Measurements from ENCODE around the gene MYRIP.
"Not testable (repeated sequence)": the region's sequence is repeated elsewhere in the genome, so short reads cannot be mapped to it uniquely, and the experiment has no call there.

MYRIP gene

GRCh38 chr3:40021338-40021737, 211.9 kb downstream of the MYRIP start:
- no peak for DNase-seq (ENCODE audit: extremely low read depth in 1 of 2, low read depth in 1 of 2)

GRCh38 chr3:40022297-40022827, 213.0 kb downstream of the MYRIP start:
- DNase-seq (ENCODE audit: extremely low read depth in 1 of 2, low read depth in 1 of 2) = no peak

- no peak for DNase-seq (ENCODE audit: extremely low read depth in 1 of 2, low read depth in 1 of 2)
Measured at GRCh38 chr3:40024526-40024925, 215.1 kb downstream of the MYRIP start.

- DNase-seq (ENCODE audit: extremely low read depth in 1 of 2, low read depth in 1 of 2) = not testable (repeated sequence)
Measured at GRCh38 chr3:40025892-40026291, 216.5 kb downstream of the MYRIP start.

- no peak for DNase-seq (ENCODE audit: extremely low read depth in 1 of 2, low read depth in 1 of 2)
Measured at GRCh38 chr3:40035177-40035576, 225.8 kb downstream of the MYRIP start.

- no peak for DNase-seq (ENCODE audit: extremely low read depth in 1 of 2, low read depth in 1 of 2)
Measured at GRCh38 chr3:40037582-40037981, 228.2 kb downstream of the MYRIP start.

- DNase-seq (ENCODE audit: extremely low read depth in 1 of 2, low read depth in 1 of 2) = no peak
Measured at GRCh38 chr3:40042752-40043443, 233.5 kb downstream of the MYRIP start.

GRCh38 chr3:40043444-40043755, 234.0 kb downstream of the MYRIP start:
- DNase-seq (ENCODE audit: extremely low read depth in 1 of 2, low read depth in 1 of 2) = no peak

- no peak for DNase-seq (ENCODE audit: extremely low read depth in 1 of 2, low read depth in 1 of 2)
Measured at GRCh38 chr3:40044487-40044886, 235.1 kb downstream of the MYRIP start.

- no peak for DNase-seq (ENCODE audit: extremely low read depth in 1 of 2, low read depth in 1 of 2)
Measured at GRCh38 chr3:40045051-40045450, 235.6 kb downstream of the MYRIP start.

GRCh38 chr3:40046149-40046548, 236.7 kb downstream of the MYRIP start:
- DNase-seq (ENCODE audit: extremely low read depth in 1 of 2, low read depth in 1 of 2) = no peak

- no peak for DNase-seq (ENCODE audit: extremely low read depth in 1 of 2, low read depth in 1 of 2)
Measured at GRCh38 chr3:40047406-40047805, 238.0 kb downstream of the MYRIP start.

- no peak for DNase-seq (ENCODE audit: extremely low read depth in 1 of 2, low read depth in 1 of 2)
Measured at GRCh38 chr3:40053663-40054062, 244.3 kb downstream of the MYRIP start.

- DNase-seq (ENCODE audit: extremely low read depth in 1 of 2, low read depth in 1 of 2) = no peak
Measured at GRCh38 chr3:40054568-40055222, 245.3 kb downstream of the MYRIP start.

GRCh38 chr3:40055361-40055760, 246.0 kb downstream of the MYRIP start:
- no peak for DNase-seq (ENCODE audit: extremely low read depth in 1 of 2, low read depth in 1 of 2)

GRCh38 chr3:40055956-40056355, 246.5 kb downstream of the MYRIP start:
- no peak for DNase-seq (ENCODE audit: extremely low read depth in 1 of 2, low read depth in 1 of 2)

- no peak for DNase-seq (ENCODE audit: extremely low read depth in 1 of 2, low read depth in 1 of 2)
Measured at GRCh38 chr3:40057077-40057476, 247.7 kb downstream of the MYRIP start.

GRCh38 chr3:40057786-40058185, 248.4 kb downstream of the MYRIP start:
- DNase-seq (ENCODE audit: extremely low read depth in 1 of 2, low read depth in 1 of 2) = no peak

GRCh38 chr3:40068636-40069035, 259.2 kb downstream of the MYRIP start:
- DNase-seq (ENCODE audit: extremely low read depth in 1 of 2, low read depth in 1 of 2) = no peak

- DNase-seq (ENCODE audit: extremely low read depth in 1 of 2, low read depth in 1 of 2) = no peak
Measured at GRCh38 chr3:40070816-40071215, 261.4 kb downstream of the MYRIP start.

GRCh38 chr3:40071683-40072238, 262.4 kb downstream of the MYRIP start:
- no peak for DNase-seq (ENCODE audit: extremely low read depth in 1 of 2, low read depth in 1 of 2)

- no peak for DNase-seq (ENCODE audit: extremely low read depth in 1 of 2, low read depth in 1 of 2)
Measured at GRCh38 chr3:40073310-40074007, 264.1 kb downstream of the MYRIP start.
